CD4-positive, alpha-beta T cell treated with Interleukin-6 for 4 hours (primary cell): ENCODE measurements around the gene EFNA4.

Experiments
- DNase-seq: peaks from one replicate; pipeline ENCODE4 v3.0.0-alpha.2; 2020; ENCODE audit warnings: mixed read lengths

Gene EFNA4

GRCh38 chr1:155063550-155064110 lies at the start of gene EFNA4:
EFNA4 (plus strand) TSS chr1:155063740; CDS start chr1:155063824, 84 bp downstream.
- DNase-seq, result peak; percentile 89

GRCh38 chr1:155014709-155015508 lies 48.6 kb upstream of the EFNA4 start:
- no peak for DNase-seq

GRCh38 chr1:155015527-155016230 lies 47.9 kb upstream of the EFNA4 start:
- no peak for DNase-seq

- DNase-seq, result peak; percentile 48
These were observed 47.2 kb upstream of the EFNA4 start for GRCh38 chr1:155016231-155016831.

- DNase-seq, result peak; percentile 94
These were observed 46.2 kb upstream of the EFNA4 start for GRCh38 chr1:155017041-155017945.

- DNase-seq, result no peak
These were observed 45.6 kb upstream of the EFNA4 start for GRCh38 chr1:155017946-155018316.

GRCh38 chr1:155018617-155019348 lies 44.8 kb upstream of the EFNA4 start:
- DNase-seq, result no peak

- no peak for DNase-seq
These were observed 43.9 kb upstream of the EFNA4 start for GRCh38 chr1:155019377-155020245.

- DNase-seq, result no peak
These were observed 41.2 kb upstream of the EFNA4 start for GRCh38 chr1:155022136-155022926.

GRCh38 chr1:155022927-155023236 lies 40.7 kb upstream of the EFNA4 start:
- DNase-seq, result peak; percentile 25

GRCh38 chr1:155023627-155024026 lies 39.9 kb upstream of the EFNA4 start:
- DNase-seq, result no peak

- no peak for DNase-seq
These were observed 39.2 kb upstream of the EFNA4 start for GRCh38 chr1:155024315-155024714.

- DNase-seq, result no peak
These were observed 37.4 kb upstream of the EFNA4 start for GRCh38 chr1:155026154-155026553.

GRCh38 chr1:155026588-155026987 lies 37.0 kb upstream of the EFNA4 start:
- DNase-seq, result no peak

GRCh38 chr1:155029513-155030242 lies 33.9 kb upstream of the EFNA4 start:
- no peak for DNase-seq

- no peak for DNase-seq
These were observed 33.2 kb upstream of the EFNA4 start for GRCh38 chr1:155030243-155030795.

GRCh38 chr1:155030899-155031298 lies 32.6 kb upstream of the EFNA4 start:
- no peak for DNase-seq

- no peak for DNase-seq
These were observed 30.7 kb upstream of the EFNA4 start for GRCh38 chr1:155032886-155033285.

GRCh38 chr1:155033524-155033923 lies 30.0 kb upstream of the EFNA4 start, which contains the start of the genes DCST1 and DCST2:
DCST1 (plus strand) TSS chr1:155033824; CDS start chr1:155034037, 213 bp downstream.
DCST2 (minus strand) TSS chr1:155033781; CDS start chr1:155033701, 80 bp downstream.
- DNase-seq, result no peak
